HepG2 (cell line): Measurements from ENCODE around the gene SENP6. TPM values are rescaled to one million over a fixed set of nuclear protein-coding genes. Genes with fewer than 3 reads are reported as not detected.

Source experiments
- ATAC-seq: fragments of 200-7000 bp; cut with Tn5 transposase; 3 replicates; pipeline ENCODE4 v1.9.1; 2020; ENCODE audit warnings: mild to moderate bottlenecking, moderate library complexity
- BruUV-seq: library from RNA; stranded (reverse); fragments of 400-500 nt; replicated peaks from 2 replicates; lab custom pipeline; 2021; lab: Mats Ljungman, UMichigan
- CTCF ChIA-PET: fragments of 300-600 bp; formaldehyde crosslinking; extraction: SDS; loops from one replicate; lab custom pipeline; 2021; ENCODE audit warnings: low total read pairs, inconsistent platforms, low intra/inter-chr PET ratio; lab: Yijun Ruan, JAX
- POLR2A ChIA-PET: fragments of 350-600 bp; sonication (Branson Sonifier 250); formaldehyde crosslinking; loops from one replicate; lab custom pipeline; 2020; ENCODE audit warnings: antibody characterized with exemption, inconsistent platforms; lab: Yijun Ruan, JAX
- DNase-seq: peaks from one replicate; pipeline ENCODE4 v3.0.0-alpha.2; 2015; ENCODE audit warnings: low spot score
- FAIRE-seq: peaks from 3 replicates; lab custom pipeline; 2011; peaks lifted over from hg19 to GRCh38; lab: Jason Lieb, UNC
- H2AFZ ChIP-seq: one replicate; pipeline ENCODE4 v1.6.1; 2011; ENCODE audit warnings: low read length, inconsistent platforms
- H3K27ac ChIP-seq: fragments of 300-600 bp; 3 replicates; pipeline ENCODE4 v1.8.0; 2011; ENCODE audit warnings: mixed run types, mild to moderate bottlenecking, mixed read lengths, low read length, inconsistent platforms; ENCODE audit not compliant: insufficient read depth; ENCODE audit errors: extremely low read length
- H3K27me3 ChIP-seq, 2 experiments: fragments of 200-600 bp in 1 of 2; 2 replicates in 1 of 2; 3 replicates in 1 of 2; pipeline versions ENCODE4 v1.6.0 to v1.8.0; 2011; ENCODE audit warnings: low read length in 2 of 2, mild to moderate bottlenecking in 2 of 2, moderate library complexity in 2 of 2, inconsistent platforms in 1 of 2; ENCODE audit not compliant: insufficient read depth in 2 of 2, control insufficient read depth in 1 of 2
- H3K36me3 ChIP-seq, 2 experiments: fragments of 200-600 bp in 1 of 2; replicated peaks in 1 of 2; 2 replicates in 1 of 2; 3 replicates in 1 of 2; pipeline versions ENCODE4 v1.5.1 to v1.8.0; 2011; ENCODE audit warnings: low read length in 2 of 2, inconsistent platforms in 1 of 2; ENCODE audit not compliant: insufficient read depth in 2 of 2, control insufficient read depth in 1 of 2
- H3K4me1 ChIP-seq: 2 replicates; pipeline ENCODE4 v1.5.1; 2012; ENCODE audit warnings: low read length, inconsistent platforms; ENCODE audit not compliant: insufficient read depth
- H3K4me2 ChIP-seq: 2 replicates; pipeline ENCODE4 v1.6.0; 2011; ENCODE audit warnings: low read depth, low read length, inconsistent platforms
- H3K4me3 ChIP-seq, 3 experiments: fragments of 200-600 bp in 1 of 3; sonication (generic), shearing (Covaris generic) in 1 of 3; replicated peaks in 1 of 3; 2 replicates each; pipeline ENCODE4 v1.5.1; 2011 to 2016; ENCODE audit warnings: low read length in 3 of 3, inconsistent platforms in 2 of 3, low read depth in 2 of 3, mild to moderate bottlenecking in 2 of 3, control low read depth in 1 of 3, mixed read lengths in 1 of 3; ENCODE audit not compliant: insufficient read depth in 1 of 3
- H3K79me2 ChIP-seq: one replicate; pipeline ENCODE4 v1.6.1; 2011; ENCODE audit warnings: low read length, inconsistent platforms; ENCODE audit not compliant: insufficient read depth
- H3K9ac ChIP-seq: 2 replicates; pipeline ENCODE4 v1.6.0; 2011; ENCODE audit warnings: mild to moderate bottlenecking, low read depth, low read length, inconsistent platforms; ENCODE audit not compliant: insufficient read depth
- H3K9me3 ChIP-seq: 2 replicates; pipeline ENCODE4 v1.5.1; 2012; ENCODE audit warnings: mild to moderate bottlenecking, low read length
- H4K20me1 ChIP-seq: 2 replicates; pipeline ENCODE4 v1.6.0; 2011; ENCODE audit warnings: inconsistent platforms, mild to moderate bottlenecking, low read length, moderate library complexity; ENCODE audit not compliant: insufficient read depth
- ARNTL ChIP-seq: sonication (generic); formaldehyde crosslinking; IDR thresholded peaks from 2 replicates; pipeline ENCODE4 v1.4.0; 2020; ENCODE audit warnings: mild to moderate bottlenecking, missing genetic modification reagents
- GABPB1 ChIP-seq: IDR thresholded peaks from 2 replicates; pipeline ENCODE4 v1.6.1; 2016; ENCODE audit warnings: mild to moderate bottlenecking, missing genetic modification reagents, moderate library complexity, missing compliant biosample characterization
- HOXA3 ChIP-seq: sonication (generic); formaldehyde crosslinking; IDR thresholded peaks from 2 replicates; pipeline ENCODE4 v1.5.0; 2020; ENCODE audit warnings: missing genetic modification reagents
- ISX ChIP-seq: sonication (generic); formaldehyde crosslinking; conservative IDR thresholded peaks from 2 replicates; pipeline ENCODE4 v1.5.0; 2020; ENCODE audit warnings: missing genetic modification reagents
- KDM4B ChIP-seq: sonication (generic); formaldehyde crosslinking; IDR thresholded peaks from 2 replicates; pipeline ENCODE4 v1.4.0; 2020; ENCODE audit warnings: missing genetic modification reagents
- KDM6A ChIP-seq: IDR thresholded peaks from 2 replicates; pipeline ENCODE4 v1.6.1; 2016; ENCODE audit warnings: low read depth
- NFE2L2 ChIP-seq: fragments of 150-350 bp; IDR thresholded peaks from 2 replicates; pipeline ENCODE4 v1.6.1; 2014; ENCODE audit warnings: low read length
- POGZ ChIP-seq: sonication (generic); formaldehyde crosslinking; IDR thresholded peaks from 2 replicates; pipeline ENCODE4 v1.4.0; 2020; ENCODE audit warnings: mild to moderate bottlenecking, missing genetic modification reagents
- SMC3 ChIP-seq: IDR thresholded peaks from 2 replicates; pipeline ENCODE4 v1.6.1; 2011; ENCODE audit warnings: low read length, improper control_type of control experiment
- TBL1XR1 ChIP-seq: fragments of 150-350 bp; IDR thresholded peaks from 2 replicates; pipeline ENCODE4 v1.6.1; 2014; ENCODE audit warnings: borderline replicate concordance, low read length; ENCODE audit not compliant: partially characterized antibody
- TBP ChIP-seq: sonication (generic); formaldehyde crosslinking; IDR thresholded peaks from 2 replicates; pipeline ENCODE4 v1.5.0; 2020; ENCODE audit warnings: missing genetic modification reagents
- XRCC5 ChIP-seq: fragments of 200-400 bp; formaldehyde crosslinking; optimal IDR thresholded peaks from 2 replicates; pipeline ENCODE3; 2017; ENCODE audit warnings: mild to moderate bottlenecking, low read length
- ZMYM4 ChIP-seq: sonication (generic); formaldehyde crosslinking; IDR thresholded peaks from 2 replicates; pipeline ENCODE4 v1.8.1; 2023; ENCODE audit warnings: mild to moderate bottlenecking, missing genetic modification reagents
- ZNF260 ChIP-seq: sonication (generic); formaldehyde crosslinking; IDR thresholded peaks from 2 replicates; pipeline ENCODE4 v1.4.0; 2020; ENCODE audit warnings: missing genetic modification reagents, low read depth, mild to moderate bottlenecking, borderline replicate concordance
- ZNF264 ChIP-seq: sonication (generic); formaldehyde crosslinking; IDR thresholded peaks from 2 replicates; pipeline ENCODE4 v1.4.0; 2020; ENCODE audit warnings: missing genetic modification reagents
- ZNF33A ChIP-seq: sonication (generic); formaldehyde crosslinking; IDR thresholded peaks from 2 replicates; pipeline ENCODE4 v1.5.1; 2020; ENCODE audit warnings: missing genetic modification reagents, mild to moderate bottlenecking, moderate library complexity, borderline replicate concordance
- ZNF564 ChIP-seq: sonication (generic); formaldehyde crosslinking; IDR thresholded peaks from 2 replicates; pipeline ENCODE4 v1.8.1; 2023; ENCODE audit warnings: mild to moderate bottlenecking, missing genetic modification reagents
- WGBS: methylation state at CpG from one replicate; pipeline ENCODE4 v1.1.6; 2017; ENCODE audit warnings: low lambda C conversion rate; 5-methylcytosine and 5-hydroxymethylcytosine counted together
- in situ Hi-C: cut with HindIII; loops from 2 replicates; pipeline ENCODE4 v1.10.0; 2017; ENCODE audit warnings: low pct_unique_long_range_greater_than_20kb; ENCODE audit not compliant: extremely low pct_ligation_motif_present
- intact Hi-C: fragments of 100-400 bp; cut with micrococcal nuclease; formaldehyde crosslinking; loops from one replicate; pipeline ENCODE4 v1.10.0; 2022; ENCODE audit not compliant: unreplicated experiment
- polyA plus RNA-seq, 8 experiments: library from polyadenylated mRNA; depleted of rRNA in 3 of 8; stranded (reverse) in 7 of 8; unstranded in 1 of 8; fragments of >200 nt; fragmentation: Illumina TruSeq in 4 of 8; extraction: Trizol in 4 of 8; gene quantifications; 2 replicates each; pipeline versions ENCODE4 v1.2.1 to v1.2.3, GENCODE V29; 2011 to 2016; ENCODE audit warnings: low read depth in 4 of 8, missing spikeins in 1 of 8, mixed read lengths in 1 of 8; ENCODE audit not compliant: insufficient read depth in 1 of 8
- total RNA-seq, 5 experiments: library from RNA; depleted of rRNA; stranded (reverse); fragments of >200 nt; fragmentation: Illumina TruSeq; extraction: Trizol; gene quantifications; 2 replicates each; pipeline ENCODE4 v1.2.3, GENCODE V29; 2016; ENCODE audit warnings: low read depth in 1 of 5
- TF ChIP-seq, protein P1 (sequence below): sonication (generic); formaldehyde crosslinking; IDR thresholded peaks from 2 replicates; pipeline ENCODE4 v1.5.0; 2020; ENCODE audit warnings: missing genetic modification reagents
- TF ChIP-seq, protein P2 (sequence below): IDR thresholded peaks from 2 replicates; pipeline ENCODE4 v1.6.1; 2016
- TF ChIP-seq, protein P3 (sequence below): sonication (generic); formaldehyde crosslinking; IDR thresholded peaks from 2 replicates; pipeline ENCODE4 v1.8.0; 2022; ENCODE audit warnings: mild to moderate bottlenecking, missing genetic modification reagents, borderline replicate concordance

The SENP6 gene
- total and polyA plus RNA-seq, 2 of the 13 experiments (the other 11 are each of a cell fraction or from before 2014, with no cell fraction given) = 21.9 to 50.1 TPM

DNA sequence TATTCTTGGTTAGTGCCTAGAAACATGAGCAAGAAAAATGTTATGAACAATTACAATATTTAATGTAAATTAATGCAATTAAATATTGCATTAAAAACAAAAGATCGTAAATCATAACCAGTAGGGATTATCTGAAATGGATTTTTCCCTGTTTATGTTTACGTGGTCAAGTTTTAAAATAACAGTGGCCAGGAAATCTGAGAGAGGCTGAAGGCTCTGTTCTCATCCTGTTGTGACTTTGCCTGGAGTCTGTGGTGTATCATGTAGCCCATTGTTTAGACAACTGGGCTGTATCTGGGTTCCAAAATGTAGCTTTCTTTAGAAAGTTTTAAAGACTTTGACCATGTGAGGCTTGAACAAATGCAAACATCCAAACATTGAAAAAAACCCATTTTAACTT lies 149.8 kb downstream of the SENP6 start:
- CTCF ChIA-PET = no interaction called here

DNA sequence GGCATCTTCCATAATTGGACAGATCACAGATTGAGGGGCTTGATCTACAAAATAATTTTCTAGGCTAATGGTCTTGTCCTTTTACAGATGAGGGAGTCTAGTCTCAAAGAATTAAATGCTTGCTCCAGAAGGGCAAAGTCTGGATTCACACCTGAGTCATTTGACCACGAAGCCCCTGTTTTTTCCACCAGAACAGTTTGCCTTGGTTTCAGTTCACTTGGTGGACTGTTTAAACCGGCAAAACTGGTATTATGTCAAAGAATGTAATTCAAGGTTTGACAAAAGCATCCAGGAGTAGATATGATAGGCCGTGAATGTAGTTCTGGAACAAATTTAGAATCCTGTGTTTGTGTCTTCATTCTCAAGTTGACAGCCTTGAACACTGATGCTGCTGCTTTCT lies 150.7 kb downstream of the SENP6 start:
- BruUV-seq = no TSS peak
- Histone ChIP-seq H2AFZ (no peak overlapping the region), H3K27me3 (peaks cover 0 to 8% of the 10 kb centered on the region in 2 experiments; a peak in 3 of 5 replicates), H3K4me2 (peak overlapping the region; percentile 32; the same call in 1 of the 2 replicates), H4K20me1 (no peaks in the 10 kb centered on the region)
- in situ Hi-C loops = no loop called here
- intact Hi-C loops = no loop called here
- TF ChIP-seq TBL1XR1 (no peak), NFE2L2 (no peak), POGZ (CRISPR knock-in tag) (no peak), ZNF264 (no peak), TBP (no peak), KDM4B (CRISPR knock-in tag) (no peak), ISX (CRISPR knock-in tag) (no peak), SMC3 (no peak), HOXA3 (CRISPR knock-in tag) (no peak), ZNF564 (no peak), XRCC5 (no peak), ZNF260 (CRISPR knock-in tag) (no peak), GABPB1 (no peak), ARNTL (CRISPR knock-in tag) (no peak)
- TF ChIP-seq, protein P1, sequence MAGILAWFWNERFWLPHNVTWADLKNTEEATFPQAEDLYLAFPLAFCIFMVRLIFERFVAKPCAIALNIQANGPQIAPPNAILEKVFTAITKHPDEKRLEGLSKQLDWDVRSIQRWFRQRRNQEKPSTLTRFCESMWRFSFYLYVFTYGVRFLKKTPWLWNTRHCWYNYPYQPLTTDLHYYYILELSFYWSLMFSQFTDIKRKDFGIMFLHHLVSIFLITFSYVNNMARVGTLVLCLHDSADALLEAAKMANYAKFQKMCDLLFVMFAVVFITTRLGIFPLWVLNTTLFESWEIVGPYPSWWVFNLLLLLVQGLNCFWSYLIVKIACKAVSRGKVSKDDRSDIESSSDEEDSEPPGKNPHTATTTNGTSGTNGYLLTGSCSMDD (CRISPR knock-in tag) = no peak
- TF ChIP-seq, protein P2, sequence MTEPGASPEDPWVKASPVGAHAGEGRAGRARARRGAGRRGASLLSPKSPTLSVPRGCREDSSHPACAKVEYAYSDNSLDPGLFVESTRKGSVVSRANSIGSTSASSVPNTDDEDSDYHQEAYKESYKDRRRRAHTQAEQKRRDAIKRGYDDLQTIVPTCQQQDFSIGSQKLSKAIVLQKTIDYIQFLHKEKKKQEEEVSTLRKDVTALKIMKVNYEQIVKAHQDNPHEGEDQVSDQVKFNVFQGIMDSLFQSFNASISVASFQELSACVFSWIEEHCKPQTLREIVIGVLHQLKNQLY (CRISPR knock-in tag) = no peak
- TF ChIP-seq, all 625 proteins: peak for 0
- ChIA-PET POLR2A (no interaction called here), CTCF (no interaction called here)
- DNase-seq (peak; percentile 17), FAIRE-seq (no peak), ATAC-seq (no peak)
- Histone ChIP-seq H3K79me2 (peaks cover 2% of the 10 kb centered on the region), H3K27ac (no peak overlapping the region), H3K36me3 (no peaks in the 10 kb centered on the region), H3K9me3 (no peaks in the 10 kb centered on the region), H3K4me3 (no peak overlapping the region), H3K4me1 (peaks cover 45% of the 10 kb centered on the region), H3K9ac (no peak overlapping the region)
- WGBS = 30% methylated on average over 3 of the region's 3 CpGs

More for the DNA sequence above, 149.8 kb downstream of the SENP6 start:
- FAIRE-seq = no peak
- in situ Hi-C loops (no loop called here), intact Hi-C loops (no loop called here)
- H3K4me2 ChIP-seq = no peak overlapping the region
- ATAC-seq = no peak
- POLR2A ChIA-PET = no interaction called here
- no peak overlapping the region for H3K27ac ChIP-seq
- H3K4me3 ChIP-seq = no peak overlapping the region
- DNase-seq = no peak
- H3K9me3 ChIP-seq = no peaks in the 10 kb centered on the region
- H4K20me1 ChIP-seq = no peaks in the 10 kb centered on the region
- H3K36me3 ChIP-seq = no peaks in the 10 kb centered on the region
- WGBS = 83% methylated on average over 2 of the region's 2 CpGs
- no TSS peak for BruUV-seq
- peaks cover 2% of the 10 kb centered on the region for H3K79me2 ChIP-seq
- peaks cover 0 to 8% of the 10 kb centered on the region in 2 experiments; a peak in 3 of 5 replicates for H3K27me3 ChIP-seq
- H3K4me1 ChIP-seq = peaks cover 46% of the 10 kb centered on the region
- H3K9ac ChIP-seq = no peak overlapping the region
- TF ChIP-seq KDM6A (no peak), ZMYM4 (CRISPR knock-in tag) (no peak), ZNF33A (CRISPR knock-in tag) (no peak)
- TF ChIP-seq, protein P3, sequence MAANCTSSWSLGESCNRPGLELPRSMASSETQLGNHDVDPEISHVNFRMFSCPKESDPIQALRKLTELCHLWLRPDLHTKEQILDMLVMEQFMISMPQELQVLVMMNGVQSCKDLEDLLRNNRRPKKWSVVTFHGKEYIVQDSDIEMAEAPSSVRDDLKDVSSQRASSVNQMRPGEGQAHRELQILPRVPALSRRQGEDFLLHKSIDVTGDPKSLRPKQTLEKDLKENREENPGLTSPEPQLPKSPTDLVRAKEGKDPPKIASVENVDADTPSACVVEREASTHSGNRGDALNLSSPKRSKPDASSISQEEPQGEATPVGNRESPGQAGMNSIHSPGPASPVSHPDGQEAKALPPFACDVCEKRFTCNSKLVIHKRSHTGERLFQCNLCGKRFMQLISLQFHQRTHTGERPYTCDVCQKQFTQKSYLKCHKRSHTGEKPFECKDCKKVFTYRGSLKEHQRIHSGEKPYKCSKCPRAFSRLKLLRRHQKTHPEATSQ (CRISPR knock-in tag) = no peak
- no peak overlapping the region for H2AFZ ChIP-seq
